Measurements from ENCODE around the gene UGT1A3.

GRCh38 chr2:233689031-233689430, 39.8 kb upstream of the UGT1A3 start:
- no peak for TF ChIP-seq CTCF (IDR thresholded peaks at IDR 0.05)
- TF ChIP-seq POLR2A (IDR thresholded peaks at IDR 0.05): no peak

Measured in thyroid gland (tissue), 4 donors.